NCI-H1436 treated with DMSO at 0.1 percent for 48 hours (cell line): ENCODE data around the gene RRP1B.
"Not testable (repeated sequence)": the region's sequence is repeated elsewhere in the genome, so short reads cannot be mapped to it uniquely, and the experiment has no call there.

Experiments used
- DNase-seq: peaks from one replicate; lab custom pipeline; 2025; lab: John Stamatoyannopoulos, UW

RRP1B gene

GRCh38 chr21:43659136-43660000 lies at the start of gene RRP1B, which contains the start of gene HSF2BP:
Gene RRP1B (plus strand): TSS chr21:43659560. CDS start chr21:43659665, 105 bp downstream.
Gene HSF2BP (minus strand): TSS chr21:43659488. CDS start chr21:43658096, 1,392 bp downstream.
- no peak for DNase-seq

- no peak for DNase-seq
Measured at GRCh38 chr21:43611598-43612369, 47.6 kb upstream of the RRP1B start.

GRCh38 chr21:43613755-43614638 lies 45.4 kb upstream of the RRP1B start:
- no peak for DNase-seq

GRCh38 chr21:43614839-43615238 lies 44.5 kb upstream of the RRP1B start:
- no peak for DNase-seq

- DNase-seq = not testable (repeated sequence)
Measured at GRCh38 chr21:43616861-43617260, 42.5 kb upstream of the RRP1B start.

GRCh38 chr21:43618940-43619339 lies 40.4 kb upstream of the RRP1B start:
- no peak for DNase-seq

- no peak for DNase-seq
Measured at GRCh38 chr21:43619344-43619743, 40.0 kb upstream of the RRP1B start.

GRCh38 chr21:43619856-43620255 lies 39.5 kb upstream of the RRP1B start:
- no peak for DNase-seq

- no peak for DNase-seq
Measured at GRCh38 chr21:43622796-43623195, 36.6 kb upstream of the RRP1B start.

GRCh38 chr21:43623588-43623987 lies 35.8 kb upstream of the RRP1B start:
- DNase-seq = no peak

GRCh38 chr21:43624339-43624738 lies 35.0 kb upstream of the RRP1B start:
- no peak for DNase-seq

- no peak for DNase-seq
Measured at GRCh38 chr21:43626390-43626789, 33.0 kb upstream of the RRP1B start.

GRCh38 chr21:43627527-43627926 lies 31.8 kb upstream of the RRP1B start:
- no peak for DNase-seq

- DNase-seq = no peak
Measured at GRCh38 chr21:43631411-43632107, 27.8 kb upstream of the RRP1B start.

GRCh38 chr21:43632373-43632905 lies 26.9 kb upstream of the RRP1B start:
- no peak for DNase-seq

GRCh38 chr21:43634618-43635017 lies 24.7 kb upstream of the RRP1B start:
- DNase-seq = no peak

GRCh38 chr21:43635436-43635835 lies 23.9 kb upstream of the RRP1B start:
- DNase-seq = no peak

- DNase-seq = no peak
Measured at GRCh38 chr21:43637530-43638158, 21.7 kb upstream of the RRP1B start.

GRCh38 chr21:43639470-43640353 lies 19.6 kb upstream of the RRP1B start:
- DNase-seq = no peak

- no peak for DNase-seq
Measured at GRCh38 chr21:43640400-43640799, 19.0 kb upstream of the RRP1B start.
